RWPE1 (cell line): ENCODE data around the gene DDX43.

Experiments
- CTCF ChIA-PET: fragments of 350-600 bp; sonication (Branson Sonifier 250); formaldehyde crosslinking; extraction: SDS; loops from one replicate; lab custom pipeline; 2021; lab: Yijun Ruan, JAX
- POLR2A ChIA-PET: fragments of 400-600 bp; formaldehyde crosslinking; extraction: SDS; loops from one replicate; lab custom pipeline; 2020; ENCODE audit warnings: antibody characterized with exemption; ENCODE audit not compliant: low non-redundant PET; lab: Yijun Ruan, JAX
- DNase-seq: peaks from one replicate; pipeline ENCODE4 v3.0.0; 2012; ENCODE audit warnings: low spot score
- H3K27ac ChIP-seq: fragments of 450-650 bp; 2 replicates; pipeline ENCODE4 v1.5.1; 2017
- TF ChIP-seq, protein P1 (sequence below): fragments of 450-650 bp; conservative IDR thresholded peaks from 2 replicates; pipeline ENCODE4 v1.5.1; 2017; ENCODE audit warnings: low read depth, mild to moderate bottlenecking

DDX43 gene

DNA sequence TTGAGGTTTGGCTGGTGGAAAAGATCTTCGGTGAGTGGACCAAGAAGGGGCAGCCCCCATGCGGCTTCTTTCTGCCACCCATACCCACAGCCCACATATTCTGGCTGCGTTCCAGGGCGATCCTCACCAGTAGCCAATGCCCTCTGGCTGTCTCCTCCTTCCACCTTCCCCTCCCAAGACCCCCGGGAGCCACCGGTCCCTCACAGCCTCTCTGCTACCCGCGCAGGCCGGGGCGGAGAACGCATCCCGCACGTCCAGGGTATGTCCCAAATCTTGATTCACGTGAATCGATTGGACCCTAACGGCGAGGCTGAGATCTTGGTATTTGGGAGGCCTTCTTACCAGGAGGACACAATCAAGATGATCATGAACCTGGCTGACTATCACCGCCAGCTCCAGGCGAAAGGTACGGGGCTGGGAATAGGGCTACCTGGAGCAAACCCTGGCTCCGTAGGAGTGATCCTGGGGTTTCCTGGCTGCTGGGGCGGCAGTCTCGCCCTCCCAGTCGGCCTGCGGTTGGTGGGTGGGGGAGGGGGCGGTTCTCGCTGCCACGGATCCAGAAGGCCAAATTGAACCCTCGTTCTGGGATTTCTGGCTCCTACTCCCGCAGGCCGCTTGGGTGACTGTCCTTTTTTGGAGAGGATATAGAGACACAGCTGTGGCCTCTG lies 31.6 kb upstream of the DDX43 start:
- POLR2A ChIA-PET: no interaction called here
- CTCF ChIA-PET: no interaction called here
- TF ChIP-seq, protein P1, sequence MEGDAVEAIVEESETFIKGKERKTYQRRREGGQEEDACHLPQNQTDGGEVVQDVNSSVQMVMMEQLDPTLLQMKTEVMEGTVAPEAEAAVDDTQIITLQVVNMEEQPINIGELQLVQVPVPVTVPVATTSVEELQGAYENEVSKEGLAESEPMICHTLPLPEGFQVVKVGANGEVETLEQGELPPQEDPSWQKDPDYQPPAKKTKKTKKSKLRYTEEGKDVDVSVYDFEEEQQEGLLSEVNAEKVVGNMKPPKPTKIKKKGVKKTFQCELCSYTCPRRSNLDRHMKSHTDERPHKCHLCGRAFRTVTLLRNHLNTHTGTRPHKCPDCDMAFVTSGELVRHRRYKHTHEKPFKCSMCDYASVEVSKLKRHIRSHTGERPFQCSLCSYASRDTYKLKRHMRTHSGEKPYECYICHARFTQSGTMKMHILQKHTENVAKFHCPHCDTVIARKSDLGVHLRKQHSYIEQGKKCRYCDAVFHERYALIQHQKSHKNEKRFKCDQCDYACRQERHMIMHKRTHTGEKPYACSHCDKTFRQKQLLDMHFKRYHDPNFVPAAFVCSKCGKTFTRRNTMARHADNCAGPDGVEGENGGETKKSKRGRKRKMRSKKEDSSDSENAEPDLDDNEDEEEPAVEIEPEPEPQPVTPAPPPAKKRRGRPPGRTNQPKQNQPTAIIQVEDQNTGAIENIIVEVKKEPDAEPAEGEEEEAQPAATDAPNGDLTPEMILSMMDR: no peak
- H3K27ac ChIP-seq: no peak overlapping the region
- DNase-seq: no peak

- no peak for DNase-seq
- CTCF ChIA-PET: no interaction called here
- POLR2A ChIA-PET: no interaction called here
- H3K27ac ChIP-seq: no peak overlapping the region
- TF ChIP-seq, protein P1: no peak
Observed at GRCh38 chr6:73363537-73363875, 31.1 kb upstream of the DDX43 start.

GRCh38 chr6:73364121-73364520 lies 30.5 kb upstream of the DDX43 start:
- DNase-seq: no peak
- POLR2A ChIA-PET: no interaction called here
- no peak overlapping the region for H3K27ac ChIP-seq
- CTCF ChIA-PET: no interaction called here
- TF ChIP-seq, protein P1: no peak

GRCh38 chr6:73364549-73364948 lies 30.1 kb upstream of the DDX43 start:
- DNase-seq: no peak
- CTCF ChIA-PET: no interaction called here
- POLR2A ChIA-PET: no interaction called here
- TF ChIP-seq, protein P1: no peak
- H3K27ac ChIP-seq: no peak overlapping the region

DNA sequence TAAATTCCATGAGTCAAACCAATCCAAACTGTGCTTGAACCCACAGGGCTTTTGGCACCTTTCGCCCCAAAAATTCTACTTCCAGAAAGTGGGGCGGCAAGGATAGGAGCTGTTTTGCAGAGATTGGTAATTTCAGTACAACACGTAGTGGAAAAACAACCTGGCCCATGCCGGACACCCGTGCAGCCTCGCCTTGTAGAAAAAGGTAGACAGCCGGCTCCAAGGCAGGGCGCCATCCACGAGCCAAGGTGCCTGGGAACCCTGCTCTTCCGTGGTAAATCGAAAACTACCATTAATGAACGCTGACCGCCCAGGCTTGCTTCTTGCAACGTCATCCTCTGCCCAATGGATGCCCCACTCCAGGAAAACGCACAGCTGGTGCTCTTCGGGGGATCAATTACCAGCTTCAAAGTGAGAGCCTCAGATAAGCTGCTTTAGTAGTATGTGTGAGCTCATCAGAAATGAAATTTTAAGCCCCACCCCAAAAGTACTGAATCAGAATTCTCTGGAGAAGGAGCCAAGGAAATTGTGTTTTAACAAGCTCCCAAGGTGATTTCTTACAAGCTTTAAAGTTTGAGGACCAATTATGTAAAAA lies 26.8 kb upstream of the DDX43 start:
- ChIA-PET CTCF (interaction anchor here (1.1 kb wide), 1 partner anchor 21 kb away, joined by 3 read pairs; no protein-coding TSS in a partner anchor), POLR2A (interaction anchor here (0.6 kb wide), 1 partner anchor 29 kb away, joined by 3 read pairs; no protein-coding TSS in a partner anchor)
- H3K27ac ChIP-seq: no peak overlapping the region
- DNase-seq: no peak
- TF ChIP-seq, protein P1: no peak

DNA sequence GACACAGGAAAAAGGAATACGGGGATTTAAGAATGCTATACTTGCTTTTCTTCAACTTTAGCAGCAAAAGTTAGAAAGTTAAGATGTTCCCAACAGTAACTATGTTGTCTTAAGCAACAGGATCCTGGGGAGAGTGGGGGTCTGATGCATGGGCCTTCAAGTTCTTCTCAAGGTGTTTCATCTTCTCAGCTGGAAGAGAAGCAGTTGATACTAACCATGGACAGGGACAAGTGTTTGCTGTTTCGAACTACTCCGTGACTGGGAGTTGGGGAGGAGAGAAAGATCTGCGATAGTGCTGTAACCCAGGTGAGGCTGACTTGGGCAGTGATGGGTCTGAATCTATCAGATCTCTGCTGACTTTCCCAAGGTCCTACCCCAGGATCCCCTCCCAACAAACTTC lies 26.0 kb upstream of the DDX43 start:
- H3K27ac ChIP-seq: no peak overlapping the region
- POLR2A ChIA-PET: no interaction called here

More for the DNA sequence above, 26.0 kb upstream of the DDX43 start:
- TF ChIP-seq, protein P1: no peak
- DNase-seq: no peak
- CTCF ChIA-PET: no interaction called here
